ENCODE measurements around the gene XXYLT1.

- TF ChIP-seq CTCF (conservative IDR thresholded peaks at IDR 0.05; ENCODE audit: low read depth, low read length) (no peak), EZH2 (IDR thresholded peaks at IDR 0.05; ENCODE audit: low read length, unreplicated experiment) (no peak), EZH2phosphoT487 (IDR thresholded peaks at IDR 0.05; ENCODE audit: borderline replicate concordance, low read length) (no peak)
These were observed 238.0 kb downstream of the XXYLT1 start for GRCh38 chr3:195032955-195033354.
